Nephron (organoid): Measurements from ENCODE around the gene LRRN4.

Experiments
- H3K27ac Mint-ChIP-seq, 3 experiments: 2 replicates each; pipeline ENCODE4 v1.8.0; 2020; ENCODE audit warnings: mixed read lengths in 3 of 3, mild to moderate bottlenecking in 2 of 3, moderate library complexity in 1 of 3
- H3K27me3 Mint-ChIP-seq: 2 replicates; pipeline ENCODE4 v1.8.0; 2021; ENCODE audit warnings: low read depth, mild to moderate bottlenecking, moderate library complexity, mixed read lengths
- H3K36me3 Mint-ChIP-seq: 2 replicates; pipeline ENCODE4 v1.8.0; 2020; ENCODE audit warnings: low read depth, mixed read lengths
- H3K4me1 Mint-ChIP-seq: 2 replicates; pipeline ENCODE4 v1.8.0; 2020; ENCODE audit warnings: mixed read lengths
- H3K4me3 Mint-ChIP-seq, 3 experiments: 2 replicates each; pipeline ENCODE4 v1.8.0; 2020; ENCODE audit warnings: mild to moderate bottlenecking in 3 of 3, mixed read lengths in 3 of 3, moderate library complexity in 2 of 3
- H3K9me3 Mint-ChIP-seq: 2 replicates; pipeline ENCODE4 v1.8.0; 2020; ENCODE audit warnings: mixed read lengths
- TF ChIP-seq, protein P1 (sequence below), 3 experiments: fragments of 200-600 bp; sonication (generic); IDR thresholded peaks; one replicate each; pipeline ENCODE4 v1.5.0; 2021; ENCODE audit warnings: antibody characterized with exemption in 3 of 3; ENCODE audit not compliant: unreplicated experiment in 3 of 3

The LRRN4 gene

DNA sequence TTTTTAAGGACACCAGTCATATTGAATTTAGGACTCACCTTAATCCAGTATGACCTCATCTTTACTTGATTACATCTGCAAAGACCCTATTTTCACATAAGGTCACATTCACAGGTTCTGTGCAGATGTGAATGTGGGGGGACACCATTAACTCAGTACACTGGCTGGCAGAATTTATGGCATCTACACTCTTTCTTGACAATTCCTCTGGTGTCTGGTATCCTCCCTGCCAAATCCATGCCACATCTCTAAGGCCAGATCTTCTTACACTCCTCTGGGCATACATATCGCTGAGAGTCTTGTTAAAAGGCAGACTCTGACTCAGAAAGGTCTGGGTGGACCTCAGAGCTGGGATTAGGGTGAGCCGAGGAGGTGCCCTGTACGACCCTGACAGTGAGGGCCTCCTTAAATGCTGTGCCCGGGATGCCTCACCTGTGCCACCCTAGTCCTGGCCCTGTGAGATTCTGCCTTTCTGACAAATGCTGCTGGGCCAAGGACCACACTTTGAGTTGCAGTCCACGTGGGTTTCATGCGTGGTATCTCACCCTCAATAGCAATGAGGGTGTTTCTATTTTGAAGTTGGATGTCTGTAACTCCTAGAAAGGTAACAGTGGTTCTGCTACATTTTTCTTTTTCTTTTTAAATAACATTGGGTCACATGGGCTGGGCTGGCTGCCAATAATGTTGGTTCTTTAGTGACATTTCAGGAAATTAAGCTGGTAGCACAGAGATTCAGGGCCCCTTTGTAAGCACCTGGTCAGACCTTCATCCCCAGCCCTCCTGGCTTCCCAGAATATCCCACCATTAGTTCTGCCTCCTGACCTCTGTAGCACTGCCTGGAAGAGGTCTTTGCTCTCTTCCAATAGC, 17.2 kb upstream of the LRRN4 start:
- Mint-ChIP-seq H3K4me1 (peaks cover 18% of the 10 kb centered on the region), H3K36me3 (no peaks in the 10 kb centered on the region), H3K27me3 (no peaks in the 10 kb centered on the region), H3K4me3 (no peak overlapping the region), H3K27ac (no peak overlapping the region), H3K9me3 (no peaks in the 10 kb centered on the region)
- TF ChIP-seq, protein P1, sequence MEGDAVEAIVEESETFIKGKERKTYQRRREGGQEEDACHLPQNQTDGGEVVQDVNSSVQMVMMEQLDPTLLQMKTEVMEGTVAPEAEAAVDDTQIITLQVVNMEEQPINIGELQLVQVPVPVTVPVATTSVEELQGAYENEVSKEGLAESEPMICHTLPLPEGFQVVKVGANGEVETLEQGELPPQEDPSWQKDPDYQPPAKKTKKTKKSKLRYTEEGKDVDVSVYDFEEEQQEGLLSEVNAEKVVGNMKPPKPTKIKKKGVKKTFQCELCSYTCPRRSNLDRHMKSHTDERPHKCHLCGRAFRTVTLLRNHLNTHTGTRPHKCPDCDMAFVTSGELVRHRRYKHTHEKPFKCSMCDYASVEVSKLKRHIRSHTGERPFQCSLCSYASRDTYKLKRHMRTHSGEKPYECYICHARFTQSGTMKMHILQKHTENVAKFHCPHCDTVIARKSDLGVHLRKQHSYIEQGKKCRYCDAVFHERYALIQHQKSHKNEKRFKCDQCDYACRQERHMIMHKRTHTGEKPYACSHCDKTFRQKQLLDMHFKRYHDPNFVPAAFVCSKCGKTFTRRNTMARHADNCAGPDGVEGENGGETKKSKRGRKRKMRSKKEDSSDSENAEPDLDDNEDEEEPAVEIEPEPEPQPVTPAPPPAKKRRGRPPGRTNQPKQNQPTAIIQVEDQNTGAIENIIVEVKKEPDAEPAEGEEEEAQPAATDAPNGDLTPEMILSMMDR (IDR thresholded peaks at IDR 0.05; ENCODE audit: unreplicated experiment in 3 of 3), result no peak

DNA sequence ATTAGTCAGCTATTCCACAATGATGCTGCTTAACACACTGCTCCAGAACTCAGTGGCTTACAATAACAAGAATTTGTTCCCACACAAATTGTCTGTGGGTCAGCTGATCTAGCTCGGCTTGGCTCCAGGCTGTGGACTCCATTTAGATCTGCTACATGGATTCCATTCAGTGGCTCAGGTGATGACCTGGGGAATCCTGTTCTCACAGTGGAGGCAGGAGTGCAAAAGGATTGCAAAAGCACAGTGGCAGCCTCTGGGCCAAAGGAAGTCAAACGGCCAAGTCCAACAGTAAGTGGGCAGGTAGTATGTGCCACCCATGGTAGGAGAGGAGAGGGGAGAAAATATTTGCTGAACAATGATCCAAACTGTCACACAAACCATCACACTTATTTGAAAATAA, 15.8 kb upstream of the LRRN4 start:
- no peak overlapping the region for H3K27ac Mint-ChIP-seq
- H3K4me3 Mint-ChIP-seq, result no peak overlapping the region
- no peaks in the 10 kb centered on the region for H3K9me3 Mint-ChIP-seq
- H3K27me3 Mint-ChIP-seq, result no peaks in the 10 kb centered on the region
- H3K4me1 Mint-ChIP-seq, result peaks cover 7% of the 10 kb centered on the region
- no peaks in the 10 kb centered on the region for H3K36me3 Mint-ChIP-seq
- TF ChIP-seq, protein P1 (IDR thresholded peaks at IDR 0.05; ENCODE audit: unreplicated experiment in 3 of 3), result no peak

DNA sequence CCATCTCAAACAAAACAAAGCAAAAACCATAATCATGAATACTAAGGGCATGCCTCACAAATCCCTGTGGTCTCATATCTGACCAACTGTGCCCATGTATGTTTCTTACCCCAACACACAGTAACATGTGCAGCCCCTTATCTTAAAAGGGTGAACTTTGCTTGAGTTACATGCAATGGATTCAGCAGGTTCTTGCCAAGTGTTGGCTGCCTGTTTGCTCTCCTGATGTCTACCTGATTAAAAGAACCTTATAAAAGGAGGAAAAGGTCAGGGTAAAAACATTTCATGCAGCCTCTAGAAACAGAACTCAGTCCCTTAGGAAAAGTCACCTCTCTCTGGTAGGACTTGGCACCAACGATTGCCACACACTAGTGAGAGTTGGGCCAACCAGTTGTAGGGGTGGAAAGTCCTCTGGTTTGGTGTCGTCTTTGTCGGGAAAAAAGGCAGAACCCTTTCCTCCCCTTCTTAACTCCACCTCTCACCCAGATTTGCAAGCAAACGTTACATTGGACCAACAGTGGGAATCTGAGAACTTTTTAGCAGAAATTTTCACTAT, 14.0 kb upstream of the LRRN4 start:
- H3K9me3 Mint-ChIP-seq, result no peaks in the 10 kb centered on the region
- H3K4me1 Mint-ChIP-seq, result no peaks in the 10 kb centered on the region
- no peaks in the 10 kb centered on the region for H3K27me3 Mint-ChIP-seq

DNA sequence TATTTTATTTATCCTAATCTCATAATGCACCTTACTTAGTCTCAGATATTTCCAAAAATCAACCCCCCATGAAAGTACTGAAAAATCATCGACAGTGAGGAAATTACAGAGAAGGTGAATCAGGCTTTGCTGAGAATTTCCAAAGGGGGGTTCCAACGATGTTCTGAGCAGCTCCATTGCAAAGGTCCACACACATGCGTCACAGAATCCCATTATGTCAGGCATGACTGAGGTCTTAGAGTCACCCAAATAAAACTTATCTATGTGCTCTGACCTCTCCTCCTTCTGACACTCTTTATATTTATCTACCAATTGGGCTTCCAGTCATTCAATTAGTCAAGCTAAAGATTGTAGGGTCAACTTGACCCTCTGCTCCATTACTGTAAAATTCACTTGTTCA, 12.7 kb upstream of the LRRN4 start:
- Mint-ChIP-seq H3K4me3 (no peak overlapping the region), H3K27ac (no peak overlapping the region), H3K36me3 (no peaks in the 10 kb centered on the region), H3K4me1 (no peaks in the 10 kb centered on the region), H3K27me3 (no peaks in the 10 kb centered on the region), H3K9me3 (no peaks in the 10 kb centered on the region)
- TF ChIP-seq, protein P1 (IDR thresholded peaks at IDR 0.05; ENCODE audit: unreplicated experiment in 3 of 3), result no peak

More for the DNA sequence above, 14.0 kb upstream of the LRRN4 start:
- TF ChIP-seq, protein P1 (IDR thresholded peaks at IDR 0.05; ENCODE audit: unreplicated experiment in 3 of 3), result no peak
- Mint-ChIP-seq H3K4me3 (no peak overlapping the region), H3K36me3 (no peaks in the 10 kb centered on the region), H3K27ac (no peak overlapping the region)

DNA sequence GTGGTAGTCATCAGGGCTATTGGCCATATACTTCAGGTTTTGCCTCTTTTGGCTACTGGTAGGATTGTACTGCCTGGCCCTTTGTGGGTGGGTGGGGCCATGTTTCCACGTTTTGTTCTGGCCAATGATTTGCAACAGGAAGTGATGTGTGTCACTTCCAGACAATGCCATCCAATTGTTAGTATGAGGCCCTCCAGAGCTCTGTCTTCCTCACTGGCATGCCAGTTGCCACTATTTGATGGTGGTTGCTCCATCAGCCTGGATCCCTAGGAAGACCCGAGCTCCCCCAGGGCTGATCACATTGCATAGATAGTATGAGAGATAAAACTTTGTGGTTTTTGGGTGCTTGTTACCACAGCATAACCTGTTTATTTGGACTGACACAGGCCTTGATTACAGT, 7.7 kb upstream of the LRRN4 start:
- no peak overlapping the region for H3K27ac Mint-ChIP-seq
- TF ChIP-seq, protein P1 (IDR thresholded peaks at IDR 0.05; ENCODE audit: unreplicated experiment in 3 of 3), result no peak
- peaks cover 7% of the 10 kb centered on the region for H3K4me1 Mint-ChIP-seq
- H3K27me3 Mint-ChIP-seq, result peaks cover 5% of the 10 kb centered on the region
- H3K36me3 Mint-ChIP-seq, result no peaks in the 10 kb centered on the region
- H3K4me3 Mint-ChIP-seq, result no peak overlapping the region
- no peaks in the 10 kb centered on the region for H3K9me3 Mint-ChIP-seq
